Myometrial cell (primary cell): ENCODE data around the gene LTB4R2. TPM values are rescaled to one million over a fixed set of nuclear protein-coding genes. Genes with fewer than 3 reads are reported as not detected.

ENCODE experiments used
- total RNA-seq: library from RNA; depleted of rRNA; stranded (reverse); fragments of >200 nt; gene quantifications from 2 replicates; pipeline ENCODE4 v1.2.3, GENCODE V29; 2015

Gene LTB4R2
- total RNA-seq = 0.18 and 1.4 TPM in 2 replicates

GRCh38 chr14:24309538-24310264, at the start of gene LTB4R2:
LTB4R2 (plus strand) TSS chr14:24310140; CDS start chr14:24310665, 525 bp downstream.

GRCh38 chr14:24262821-24263733, 46.9 kb upstream of the LTB4R2 start, which contains the start of gene TGM1:
TGM1 (minus strand) TSS chr14:24263177; CDS start chr14:24262352, 825 bp downstream.

GRCh38 chr14:24271134-24271833, 38.7 kb upstream of the LTB4R2 start, which contains the start of gene RABGGTA:
RABGGTA (minus strand) TSS chr14:24271597; CDS start chr14:24271115, 482 bp downstream.

DNA sequence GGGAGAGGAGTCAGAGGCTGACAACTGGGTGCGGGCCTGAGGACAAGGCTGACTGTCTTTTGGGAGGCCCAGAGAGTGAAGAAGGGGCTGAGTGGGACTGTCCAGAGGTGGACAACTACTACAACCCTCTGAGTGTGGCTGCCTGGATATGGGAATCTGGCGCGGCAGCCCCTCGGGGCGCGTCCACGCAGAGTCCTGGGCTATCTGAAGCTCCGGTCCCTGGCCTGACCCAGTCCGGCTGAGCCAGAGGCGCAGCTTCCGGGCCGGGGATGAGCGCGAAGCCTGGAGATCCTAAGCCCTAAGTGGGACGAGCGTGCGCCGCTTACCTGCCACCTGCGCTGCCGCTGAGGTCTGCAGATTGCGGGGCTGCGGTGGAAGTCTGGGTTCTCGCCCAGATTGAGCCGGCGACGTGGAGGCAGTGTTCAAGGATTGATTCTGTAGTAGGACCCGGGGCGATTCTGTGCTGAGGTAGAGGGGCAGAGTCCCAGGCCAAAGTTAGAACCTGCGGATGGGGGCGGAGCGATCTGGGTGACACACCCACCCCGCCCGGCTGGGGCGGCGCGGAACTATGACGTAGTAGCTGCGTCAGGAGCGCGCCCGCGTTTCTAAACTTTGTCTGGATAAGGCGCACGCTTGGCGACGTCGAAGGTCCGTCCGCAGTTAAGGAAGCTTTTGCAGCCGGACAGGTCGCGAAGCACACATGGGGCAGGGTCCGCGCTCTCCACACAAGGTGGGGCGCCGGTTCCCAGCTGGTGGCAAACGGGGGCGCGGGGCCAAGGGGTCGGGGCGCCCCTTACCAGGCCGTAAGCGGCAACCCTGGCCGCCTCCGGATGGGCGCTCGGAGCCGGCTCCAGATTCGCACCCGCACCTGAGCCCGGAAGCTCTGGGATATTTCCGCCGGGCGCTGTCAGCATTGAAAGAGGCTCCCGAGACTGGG, 10.4 kb upstream of the LTB4R2 start, which contains the start of the genes DHRS1 and NOP9:
Gene DHRS1 (minus strand): TSS at position 526 of the 937 bp plus-strand sequence. CDS start 674 bp downstream, outside the sequence.
Gene NOP9 (plus strand): TSS at position 596 of the 937 bp plus-strand sequence. CDS start 105 bp downstream, at position 701.

GRCh38 chr14:24307575-24308341, 2.2 kb upstream of the LTB4R2 start, which contains the start of gene CIDEB:
CIDEB (minus strand) TSS chr14:24307977; CDS start chr14:24307858, 119 bp downstream.

DNA sequence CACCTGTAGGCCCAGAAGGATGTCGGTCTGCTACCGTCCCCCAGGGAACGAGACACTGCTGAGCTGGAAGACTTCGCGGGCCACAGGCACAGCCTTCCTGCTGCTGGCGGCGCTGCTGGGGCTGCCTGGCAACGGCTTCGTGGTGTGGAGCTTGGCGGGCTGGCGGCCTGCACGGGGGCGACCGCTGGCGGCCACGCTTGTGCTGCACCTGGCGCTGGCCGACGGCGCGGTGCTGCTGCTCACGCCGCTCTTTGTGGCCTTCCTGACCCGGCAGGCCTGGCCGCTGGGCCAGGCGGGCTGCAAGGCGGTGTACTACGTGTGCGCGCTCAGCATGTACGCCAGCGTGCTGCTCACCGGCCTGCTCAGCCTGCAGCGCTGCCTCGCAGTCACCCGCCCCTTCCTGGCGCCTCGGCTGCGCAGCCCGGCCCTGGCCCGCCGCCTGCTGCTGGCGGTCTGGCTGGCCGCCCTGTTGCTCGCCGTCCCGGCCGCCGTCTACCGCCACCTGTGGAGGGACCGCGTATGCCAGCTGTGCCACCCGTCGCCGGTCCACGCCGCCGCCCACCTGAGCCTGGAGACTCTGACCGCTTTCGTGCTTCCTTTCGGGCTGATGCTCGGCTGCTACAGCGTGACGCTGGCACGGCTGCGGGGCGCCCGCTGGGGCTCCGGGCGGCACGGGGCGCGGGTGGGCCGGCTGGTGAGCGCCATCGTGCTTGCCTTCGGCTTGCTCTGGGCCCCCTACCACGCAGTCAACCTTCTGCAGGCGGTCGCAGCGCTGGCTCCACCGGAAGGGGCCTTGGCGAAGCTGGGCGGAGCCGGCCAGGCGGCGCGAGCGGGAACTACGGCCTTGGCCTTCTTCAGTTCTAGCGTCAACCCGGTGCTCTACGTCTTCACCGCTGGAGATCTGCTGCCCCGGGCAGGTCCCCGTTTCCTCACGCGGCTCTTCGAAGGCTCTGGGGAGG, 985 bp downstream of the LTB4R2 start, which contains the start of gene LTB4R:
Gene LTB4R (plus strand): TSS at position 857 of the 959 bp plus-strand sequence. CDS start 4,150 bp downstream, outside the sequence.

DNA sequence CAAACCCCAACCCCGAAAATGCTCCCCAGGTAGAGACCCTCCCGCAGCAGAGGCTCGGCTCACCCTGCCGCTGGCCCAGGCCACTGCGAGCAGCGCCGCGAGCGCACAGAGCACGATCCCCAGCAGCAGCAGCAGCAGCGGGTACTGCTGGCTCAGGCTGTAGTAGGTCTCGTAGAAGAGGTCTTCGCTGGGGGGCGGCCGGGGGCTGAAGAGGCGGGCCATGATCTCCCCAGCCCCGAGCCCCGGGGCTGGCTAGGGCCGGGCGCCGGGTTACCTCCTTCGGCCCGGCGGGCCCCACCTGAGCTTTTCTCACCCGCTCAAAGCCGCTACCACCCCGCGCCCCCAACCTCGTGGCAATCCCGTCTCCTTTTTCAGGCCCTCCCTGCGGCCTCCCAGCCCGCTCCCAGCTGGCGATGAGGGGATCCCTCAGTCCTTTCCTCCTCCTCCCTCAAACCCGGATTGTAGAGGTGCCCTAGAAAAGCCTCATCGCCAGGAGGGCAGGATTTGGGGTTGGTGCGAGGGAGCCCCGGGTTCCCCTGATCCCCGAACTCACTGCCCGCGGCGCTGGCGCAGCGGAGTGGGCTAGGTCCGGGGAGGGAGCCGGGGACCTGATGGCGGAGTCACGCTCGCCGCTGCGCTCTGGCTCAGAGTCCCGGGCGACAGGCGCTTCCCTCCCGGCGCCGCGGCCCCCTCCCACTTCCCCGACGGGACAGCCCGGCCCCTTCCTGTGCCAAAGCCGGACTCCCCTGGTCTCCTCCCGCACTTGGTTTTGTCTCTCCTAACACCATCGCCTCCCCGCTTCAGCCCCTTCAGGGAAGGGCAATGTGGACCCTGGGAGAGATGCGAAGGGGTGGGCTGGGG, 24.7 kb downstream of the LTB4R2 start, which contains the start of gene ADCY4:
Gene ADCY4 (minus strand): TSS at position 641 of the 861 bp plus-strand sequence. CDS start 419 bp downstream, at position 222.

DNA sequence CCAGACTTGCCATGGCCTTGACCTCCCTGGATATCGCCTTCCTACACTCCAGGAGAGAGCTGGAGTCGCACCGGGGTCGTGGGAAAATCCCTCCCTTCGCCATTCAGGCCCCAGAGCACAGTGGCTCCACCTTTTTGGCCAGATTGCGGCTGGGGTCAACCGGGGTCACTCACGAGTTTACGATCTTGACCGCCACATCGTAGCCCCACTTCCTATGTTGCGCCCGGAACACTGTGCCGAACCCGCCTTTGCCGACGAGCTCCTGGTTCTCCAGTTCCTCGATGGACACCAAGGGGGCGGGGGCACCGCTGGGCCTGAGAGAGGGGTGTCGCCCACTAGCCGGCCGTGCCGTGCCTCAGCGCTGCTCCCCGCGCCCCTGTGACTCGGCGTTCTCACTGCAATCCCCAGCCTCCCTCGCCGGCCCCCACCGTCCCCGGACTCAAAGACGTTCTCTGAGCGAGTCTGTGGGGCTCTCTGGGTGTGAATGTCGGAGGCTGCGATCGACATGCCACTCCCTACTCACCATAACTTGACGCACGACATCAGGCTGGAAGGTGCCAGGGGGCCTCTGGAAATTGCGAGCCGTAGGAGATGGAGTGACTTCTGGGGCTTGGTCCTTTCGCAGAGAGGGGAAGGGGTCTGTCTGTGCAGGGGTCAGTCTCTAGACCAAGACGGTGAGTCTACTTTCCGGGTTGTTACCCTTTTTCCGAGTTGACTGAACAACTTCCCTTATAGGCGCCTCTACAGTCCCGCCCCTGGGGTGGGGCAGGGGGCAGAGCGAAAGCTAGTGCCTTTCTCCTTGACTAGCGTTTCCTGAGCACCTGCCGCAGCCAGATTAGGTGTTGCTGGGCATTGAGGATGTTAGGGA, 29.6 kb downstream of the LTB4R2 start, which contains the start of gene RIPK3:
Gene RIPK3 (minus strand): TSS at position 708 of the 868 bp plus-strand sequence. CDS start 165 bp downstream, at position 543.

Other genes starting within 250 kb of the LTB4R2 start
- not detected in 2 replicates for gene CPNE6, start 238.6 kb upstream of the LTB4R2 start, total RNA-seq
- 44.0 and 79.9 TPM in 2 replicates for gene PCK2, start 215.8 kb upstream of the LTB4R2 start, total RNA-seq
- gene DCAF11, start 195.4 kb upstream of the LTB4R2 start, total RNA-seq = 57.1 and 70.3 TPM in 2 replicates
- gene NRL, start 195.2 kb upstream of the LTB4R2 start, total RNA-seq = under 0.01 and 0.29 TPM in 2 replicates
- gene FITM1, start 179.5 kb upstream of the LTB4R2 start, total RNA-seq = not detected in 2 replicates
- gene PSME1, start 173.9 kb upstream of the LTB4R2 start, total RNA-seq = 181 and 193 TPM in 2 replicates
- gene EMC9, start 168.5 kb upstream of the LTB4R2 start, total RNA-seq = 14.0 and 20.2 TPM in 2 replicates
- 105 and 124 TPM in 2 replicates for gene PSME2, start 163.5 kb upstream of the LTB4R2 start, total RNA-seq
- 35.7 and 41.8 TPM in 2 replicates for gene RNF31, start 162.6 kb upstream of the LTB4R2 start, total RNA-seq
- 66.8 and 80.4 TPM in 2 replicates for gene IRF9, start 148.9 kb upstream of the LTB4R2 start, total RNA-seq
- 20.0 and 44.7 TPM in 2 replicates for gene REC8, start 138.1 kb upstream of the LTB4R2 start, total RNA-seq
- gene IPO4, start 121.3 kb upstream of the LTB4R2 start, total RNA-seq = 70.4 and 79.0 TPM in 2 replicates
- gene TM9SF1, start 114.7 kb upstream of the LTB4R2 start, total RNA-seq = 85.9 and 92.5 TPM in 2 replicates
- not detected in 2 replicates for gene TSSK4, start 104.4 kb upstream of the LTB4R2 start, total RNA-seq
- gene CHMP4A, start 96.7 kb upstream of the LTB4R2 start, total RNA-seq = 28.0 and 40.8 TPM in 2 replicates
- 11.8 and 12.8 TPM in 2 replicates for gene MDP1, start 94.1 kb upstream of the LTB4R2 start, total RNA-seq
- gene NEDD8, start 77.8 kb upstream of the LTB4R2 start, total RNA-seq = 229 and 231 TPM in 2 replicates
- gene GMPR2, start 77.2 kb upstream of the LTB4R2 start, total RNA-seq = 83.0 and 111 TPM in 2 replicates
- 48.6 and 95.1 TPM in 2 replicates for gene TINF2, start 67.5 kb upstream of the LTB4R2 start, total RNA-seq
- gene TGM1, start 47.0 kb upstream of the LTB4R2 start, total RNA-seq = 0.35 and 4.0 TPM in 2 replicates
- gene RABGGTA, start 38.5 kb upstream of the LTB4R2 start, total RNA-seq = 33.1 and 65.2 TPM in 2 replicates
- gene DHRS1, start 10.4 kb upstream of the LTB4R2 start, total RNA-seq = 15.3 and 21.3 TPM in 2 replicates
- 15.0 and 22.0 TPM in 2 replicates for gene NOP9, start 10.3 kb upstream of the LTB4R2 start, total RNA-seq
- gene CIDEB, start 2.2 kb upstream of the LTB4R2 start, total RNA-seq = 1.4 and 2.3 TPM in 2 replicates
- gene LTB4R, start 1.4 kb downstream of the LTB4R2 start, total RNA-seq = under 0.01 and 0.71 TPM in 2 replicates
- gene ADCY4, start 24.9 kb downstream of the LTB4R2 start, total RNA-seq = not detected in 2 replicates
- not detected in 2 replicates for gene RIPK3, start 29.9 kb downstream of the LTB4R2 start, total RNA-seq
- 27.8 and 35.7 TPM in 2 replicates for gene NFATC4, start 58.0 kb downstream of the LTB4R2 start, total RNA-seq
- 11.9 and 12.1 TPM in 2 replicates for gene NYNRIN, start 88.9 kb downstream of the LTB4R2 start, total RNA-seq
- gene CBLN3, start 119.5 kb downstream of the LTB4R2 start, total RNA-seq = 2.8 and 4.6 TPM in 2 replicates
- 39.5 and 41.8 TPM in 2 replicates for gene KHNYN, start 119.8 kb downstream of the LTB4R2 start, total RNA-seq
- 18.1 and 32.9 TPM in 2 replicates for gene SDR39U1, start 132.6 kb downstream of the LTB4R2 start, total RNA-seq
- gene CMA1, start 198.1 kb downstream of the LTB4R2 start, total RNA-seq = not detected in 2 replicates